Large intestine (tissue), 3 donors: ENCODE measurements around the gene KSR2. TPM values are rescaled to one million over a fixed set of nuclear protein-coding genes. Genes with fewer than 3 reads are reported as not detected.
"Not testable (repeated sequence)": the region's sequence is repeated elsewhere in the genome, so short reads cannot be mapped to it uniquely, and the experiment has no call there.

Source experiments
- DNase-seq, 2 donors: peaks; one replicate each; pipeline versions ENCODE4 v3.0.0 to v3.0.0-alpha.2; 2013
- H3K27ac ChIP-seq: one replicate; pipeline ENCODE4 v1.5.1; 2013; ENCODE audit warnings: low read length
- H3K27me3 ChIP-seq: 2 replicates; pipeline ENCODE4 v1.6.1; 2013; ENCODE audit warnings: low read length; ENCODE audit not compliant: control insufficient read depth, insufficient read depth
- H3K36me3 ChIP-seq: 2 replicates; pipeline ENCODE4 v1.6.1; 2013; ENCODE audit warnings: low read length; ENCODE audit not compliant: control insufficient read depth, insufficient read depth
- H3K4me1 ChIP-seq: one replicate; pipeline ENCODE4 v1.6.1; 2013; ENCODE audit warnings: low read length; ENCODE audit not compliant: control insufficient read depth, insufficient read depth
- H3K4me3 ChIP-seq: one replicate; pipeline ENCODE4 v1.5.1; 2013; ENCODE audit warnings: low read length
- H3K9me3 ChIP-seq: one replicate; pipeline ENCODE4 v1.6.1; 2013; ENCODE audit warnings: mild to moderate bottlenecking, low read depth, low read length, moderate library complexity; ENCODE audit not compliant: control insufficient read depth
- WGBS: methylation state at CpG from one replicate; pipeline ENCODE4 v1.1.5; 2013; ENCODE audit warnings: low lambda C conversion rate; ENCODE audit not compliant: insufficient coverage; 5-methylcytosine and 5-hydroxymethylcytosine counted together
- polyA plus RNA-seq: library from polyadenylated mRNA; unstranded; fragments of 120-200 nt; gene quantifications from one replicate; pipeline ENCODE4 v1.2.1, GENCODE V29; 2013

Gene KSR2
- polyA plus RNA-seq, 1 donor, result 0.61 TPM

DNA sequence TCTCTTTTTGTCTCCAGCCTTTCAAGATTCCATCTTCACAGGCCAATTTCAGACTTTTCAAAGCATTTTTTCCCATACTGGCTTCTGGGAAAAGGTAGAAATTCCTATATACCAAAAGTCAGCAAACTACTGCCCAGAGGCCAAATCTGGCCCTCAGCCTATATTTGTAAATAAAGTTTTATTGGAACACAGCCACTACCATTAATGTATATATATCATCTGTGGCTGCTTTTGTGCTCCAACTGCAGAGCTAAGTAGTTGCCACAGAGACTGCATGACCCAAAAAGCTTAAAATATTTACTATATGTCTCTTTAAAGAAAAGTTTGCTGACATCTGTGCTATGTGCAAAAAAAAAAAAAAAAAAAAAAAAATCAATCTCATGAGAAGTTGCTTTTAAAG, 76.3 kb downstream of the KSR2 start:
- Histone ChIP-seq H3K9me3 (no peaks in the 10 kb centered on the region), H3K4me3 (no peak overlapping the region), H3K27ac (no peak overlapping the region), H3K36me3 (no peaks in the 10 kb centered on the region), H3K27me3 (no peaks in the 10 kb centered on the region), H3K4me1 (no peaks in the 10 kb centered on the region)
- DNase-seq, result no peak

DNA sequence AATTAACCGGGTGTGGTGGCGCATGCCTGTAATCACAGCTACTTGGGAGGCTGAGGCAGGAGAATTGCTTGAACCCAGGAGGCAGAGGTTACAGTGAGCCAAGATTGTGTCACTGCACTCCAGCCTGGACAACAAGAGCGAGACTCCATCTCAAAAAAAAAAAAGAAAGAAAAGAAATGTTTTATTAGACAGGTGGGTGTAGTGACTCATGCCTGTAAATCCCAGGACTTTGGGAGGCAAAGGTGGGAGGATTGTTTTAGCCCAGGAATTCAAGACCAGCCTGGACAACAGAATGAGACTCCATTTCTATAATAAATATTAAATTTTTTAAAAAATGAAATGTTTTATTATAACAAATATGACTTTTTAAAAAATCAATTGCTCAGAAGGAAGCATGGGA, 77.5 kb downstream of the KSR2 start:
- not testable (repeated sequence) for H3K9me3 ChIP-seq, H3K4me3 ChIP-seq, H3K36me3 ChIP-seq, H3K27me3 ChIP-seq, H3K4me1 ChIP-seq, DNase-seq, H3K27ac ChIP-seq
- WGBS, result no CpG with 5 or more reads among the region's 3 CpGs

DNA sequence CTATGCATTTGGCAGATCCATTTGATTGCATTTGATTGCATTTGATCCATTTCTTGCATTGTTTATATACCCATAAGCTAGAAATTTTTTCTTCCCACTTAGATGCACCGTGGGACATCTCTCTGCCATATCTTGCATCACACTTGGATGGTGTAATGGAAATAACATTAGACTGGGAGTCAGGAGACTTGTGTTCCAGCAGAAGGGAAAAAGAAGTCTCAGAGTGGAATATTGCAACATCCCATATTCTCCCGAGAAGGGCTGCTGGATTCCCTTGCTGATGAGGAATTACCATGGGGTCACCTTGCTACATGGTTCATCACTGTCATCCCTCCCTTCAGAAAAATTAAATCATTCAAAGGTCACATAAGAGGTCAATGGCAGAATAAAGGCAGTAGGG, 78.1 kb downstream of the KSR2 start:
- Histone ChIP-seq H3K27me3 (no peaks in the 10 kb centered on the region), H3K27ac (no peak overlapping the region), H3K36me3 (no peaks in the 10 kb centered on the region), H3K9me3 (no peaks in the 10 kb centered on the region), H3K4me3 (no peak overlapping the region), H3K4me1 (no peaks in the 10 kb centered on the region)
- DNase-seq, result no peak
- no CpG with 5 or more reads among the region's 2 CpGs for WGBS

DNA sequence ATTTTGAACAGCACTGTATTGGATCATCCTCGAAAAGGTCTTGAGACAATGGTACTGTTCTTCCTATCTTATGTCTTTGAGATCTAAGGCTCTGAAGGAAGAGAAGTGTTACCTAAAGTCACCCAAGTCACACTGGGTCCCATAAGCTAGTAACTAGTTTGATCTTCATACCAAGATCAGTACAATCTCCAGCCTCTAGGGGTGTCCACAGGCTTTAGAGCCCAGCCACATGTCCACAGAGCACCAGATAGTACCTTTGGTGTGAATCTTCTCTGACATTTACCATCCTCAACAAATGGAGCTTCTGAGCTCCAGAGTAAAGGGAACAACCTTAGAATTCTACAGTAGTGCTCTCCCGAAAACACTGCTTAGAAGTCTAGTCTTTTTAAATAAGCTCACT, 78.7 kb downstream of the KSR2 start:
- no peaks in the 10 kb centered on the region for H3K27me3 ChIP-seq
- DNase-seq, result no peak
- WGBS, result 100% methylated on average over 1 of the region's 2 CpGs

DNA sequence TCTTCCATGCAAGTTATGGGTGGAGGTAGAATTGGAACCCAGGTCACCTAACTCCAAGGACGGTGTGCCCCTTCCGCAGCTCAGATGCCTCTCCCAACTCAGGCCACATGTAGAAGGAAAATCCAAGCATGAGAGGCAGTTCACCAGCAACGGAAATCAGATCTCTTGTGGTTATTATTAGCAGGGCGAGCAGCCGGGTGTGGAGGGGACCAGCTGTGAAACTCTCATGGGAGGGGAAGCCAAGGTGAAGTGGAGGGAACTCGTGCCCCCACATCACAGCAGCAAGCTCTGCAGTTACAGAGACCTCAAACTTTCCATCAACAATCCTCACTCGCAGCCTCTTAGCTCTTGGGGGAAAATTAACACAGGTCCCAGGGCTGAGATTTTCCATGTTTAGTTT, 79.7 kb downstream of the KSR2 start:
- DNase-seq, result no peak
- H3K4me3 ChIP-seq, result no peak overlapping the region
- no peaks in the 10 kb centered on the region for H3K27me3 ChIP-seq
- H3K36me3 ChIP-seq, result no peaks in the 10 kb centered on the region
- no peaks in the 10 kb centered on the region for H3K4me1 ChIP-seq
- 80% methylated on average over 1 of the region's 7 CpGs for WGBS
- H3K9me3 ChIP-seq, result no peaks in the 10 kb centered on the region
- no peak overlapping the region for H3K27ac ChIP-seq

More for the DNA sequence above, 78.7 kb downstream of the KSR2 start:
- Histone ChIP-seq H3K4me1 (no peaks in the 10 kb centered on the region), H3K4me3 (no peak overlapping the region), H3K9me3 (no peaks in the 10 kb centered on the region), H3K36me3 (no peaks in the 10 kb centered on the region), H3K27ac (no peak overlapping the region)

DNA sequence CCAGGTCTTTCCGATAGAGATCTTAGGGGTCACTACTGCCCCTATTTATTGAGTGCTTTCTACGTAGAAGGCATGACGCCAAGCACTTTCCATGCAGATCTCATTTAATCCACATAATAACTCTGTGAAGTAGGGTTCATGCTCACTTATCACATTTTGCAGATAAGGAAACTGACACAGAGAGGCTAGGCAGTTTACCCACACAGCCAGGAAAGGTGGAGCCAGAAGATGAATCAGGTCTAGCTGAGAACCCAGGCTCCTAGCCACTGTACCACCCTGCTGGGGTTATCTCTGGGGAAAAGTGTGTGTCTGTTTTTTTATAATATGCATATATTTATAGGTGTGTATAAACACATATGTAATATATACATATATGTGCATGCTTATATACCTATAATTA, 83.6 kb downstream of the KSR2 start:
- Histone ChIP-seq H3K4me3 (no peak overlapping the region), H3K27ac (no peak overlapping the region), H3K36me3 (no peaks in the 10 kb centered on the region), H3K4me1 (no peaks in the 10 kb centered on the region), H3K27me3 (no peaks in the 10 kb centered on the region), H3K9me3 (peaks cover 5% of the 10 kb centered on the region)
- WGBS, result no CpG with 5 or more reads among the region's 3 CpGs
- DNase-seq, result no peak

DNA sequence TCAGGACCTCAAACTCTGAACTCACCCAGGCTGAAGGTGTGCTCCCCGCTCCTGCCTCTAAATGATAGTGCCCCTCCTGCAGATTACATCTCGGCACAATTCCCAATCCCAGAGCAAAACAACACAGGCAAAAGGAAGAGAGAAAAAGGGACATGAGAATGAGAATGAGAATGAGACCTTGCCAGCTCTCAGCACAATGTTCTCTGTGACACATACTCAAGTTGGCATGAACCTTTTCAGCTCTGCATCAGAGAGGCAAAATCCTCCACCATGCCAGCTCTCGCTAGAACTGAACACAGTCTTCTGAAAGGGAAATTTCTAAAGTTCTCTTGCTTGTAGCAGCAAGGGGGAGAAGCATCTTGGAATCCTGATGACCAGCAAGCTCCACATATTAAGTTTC, 84.6 kb downstream of the KSR2 start:
- Histone ChIP-seq H3K9me3 (peaks cover 5% of the 10 kb centered on the region), H3K36me3 (no peaks in the 10 kb centered on the region), H3K4me3 (no peak overlapping the region), H3K27me3 (no peaks in the 10 kb centered on the region), H3K4me1 (no peaks in the 10 kb centered on the region), H3K27ac (no peak overlapping the region)
- WGBS, result no CpG with 5 or more reads among the region's 3 CpGs
- no peak for DNase-seq

DNA sequence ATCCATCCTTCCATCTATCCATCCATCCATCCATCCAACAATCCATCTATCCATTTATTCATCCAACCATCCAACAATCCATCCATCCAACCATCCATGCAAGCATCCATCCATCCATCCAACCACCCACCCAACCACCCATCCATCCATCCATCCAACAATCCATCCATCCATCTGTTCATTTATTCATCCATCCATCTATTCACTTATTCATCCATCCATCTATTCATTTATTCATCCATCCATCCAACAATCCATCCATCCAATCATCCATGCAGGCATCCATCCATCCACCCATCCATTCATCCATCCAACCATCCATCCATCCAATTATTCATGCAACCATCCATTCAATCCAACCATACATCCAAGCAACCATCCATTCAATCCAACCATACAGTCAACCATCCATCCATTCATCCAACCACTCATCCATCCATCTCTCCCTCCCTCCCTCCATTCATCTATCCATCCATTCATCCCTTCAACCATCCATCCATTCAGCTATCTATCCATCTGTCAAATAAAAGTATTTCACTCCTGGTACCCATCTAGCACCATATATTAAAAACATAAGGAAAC, 86.1 kb downstream of the KSR2 start:
- no peak overlapping the region for H3K4me3 ChIP-seq
- H3K9me3 ChIP-seq, result peaks cover 5% of the 10 kb centered on the region
- no peaks in the 10 kb centered on the region for H3K36me3 ChIP-seq
- no peak overlapping the region for H3K27ac ChIP-seq
- peaks cover 7% of the 10 kb centered on the region for H3K27me3 ChIP-seq
- DNase-seq, result no peak
- H3K4me1 ChIP-seq, result no peaks in the 10 kb centered on the region

DNA sequence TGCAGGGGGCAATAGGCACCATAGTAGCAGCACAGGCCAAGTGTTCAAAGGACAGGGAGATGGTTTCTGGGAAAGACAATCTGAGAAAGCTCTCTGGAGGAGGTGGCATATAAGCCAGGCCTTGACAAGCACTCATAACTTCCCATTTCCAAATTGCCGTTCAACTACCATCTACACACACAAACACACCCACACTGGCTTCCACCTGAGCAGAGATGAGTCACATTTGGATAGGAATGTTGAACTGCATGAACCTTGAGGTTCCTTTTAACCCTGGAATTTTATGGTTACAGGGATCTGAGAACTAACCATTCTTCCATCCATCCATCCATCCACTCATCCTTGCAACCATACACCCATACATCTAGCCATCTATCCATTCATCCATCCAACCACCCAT, 86.6 kb downstream of the KSR2 start:
- Histone ChIP-seq H3K36me3 (no peaks in the 10 kb centered on the region), H3K9me3 (peaks cover 5% of the 10 kb centered on the region), H3K27ac (no peak overlapping the region), H3K4me1 (no peaks in the 10 kb centered on the region), H3K27me3 (peaks cover 11% of the 10 kb centered on the region), H3K4me3 (no peak overlapping the region)
- WGBS, result no CpG with 5 or more reads among the region's 1 CpG
- no peak for DNase-seq

DNA sequence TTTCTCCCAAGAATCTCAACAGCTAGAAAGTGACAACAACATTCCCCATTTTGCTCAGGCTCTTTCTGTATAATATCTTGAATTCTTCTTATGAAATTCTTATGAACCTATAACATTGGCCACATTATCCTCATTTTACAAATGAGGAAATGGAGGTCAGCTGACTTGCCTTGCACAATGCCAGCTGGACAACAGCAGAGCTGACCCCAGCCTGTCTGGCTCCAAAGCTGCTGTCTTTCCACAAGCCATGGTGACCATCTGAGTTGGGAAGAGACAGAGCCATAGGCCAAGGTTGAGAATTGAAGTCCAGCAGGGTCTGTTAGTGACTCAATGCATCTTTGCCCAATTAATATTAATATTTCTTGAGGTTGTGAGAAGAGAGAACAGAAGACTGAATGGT, 87.3 kb downstream of the KSR2 start:
- Histone ChIP-seq H3K9me3 (peaks cover 5% of the 10 kb centered on the region), H3K4me1 (no peaks in the 10 kb centered on the region), H3K36me3 (no peaks in the 10 kb centered on the region), H3K27ac (no peak overlapping the region), H3K4me3 (no peak overlapping the region), H3K27me3 (peaks cover 11% of the 10 kb centered on the region)
- DNase-seq, result no peak

DNA sequence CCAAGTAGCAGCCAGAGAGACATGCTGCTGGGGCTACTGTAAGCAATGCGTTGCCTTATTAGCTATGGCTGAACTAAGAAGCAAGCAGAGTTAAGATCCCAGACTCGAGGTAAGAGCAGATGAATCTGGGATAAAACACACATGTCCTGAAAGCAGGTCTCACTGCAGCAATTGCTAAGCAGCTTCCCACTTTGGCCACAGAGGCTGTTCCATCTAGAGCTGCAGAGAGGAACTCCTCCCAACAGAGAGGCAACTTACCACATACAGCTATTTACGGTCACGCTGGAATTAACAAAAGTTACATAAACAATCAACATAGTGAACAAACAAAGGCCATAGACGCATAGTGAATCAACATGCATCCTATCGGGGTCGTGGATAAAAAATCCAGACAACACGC, 90.2 kb downstream of the KSR2 start:
- Histone ChIP-seq H3K4me1 (no peaks in the 10 kb centered on the region), H3K27ac (no peak overlapping the region), H3K36me3 (no peaks in the 10 kb centered on the region), H3K4me3 (no peak overlapping the region), H3K9me3 (peaks cover 5% of the 10 kb centered on the region), H3K27me3 (peaks cover 22% of the 10 kb centered on the region)
- WGBS, result no CpG with 5 or more reads among the region's 8 CpGs
- no peak for DNase-seq
